ENCODE results near the gene BRD3.

Gene BRD3

DNA sequence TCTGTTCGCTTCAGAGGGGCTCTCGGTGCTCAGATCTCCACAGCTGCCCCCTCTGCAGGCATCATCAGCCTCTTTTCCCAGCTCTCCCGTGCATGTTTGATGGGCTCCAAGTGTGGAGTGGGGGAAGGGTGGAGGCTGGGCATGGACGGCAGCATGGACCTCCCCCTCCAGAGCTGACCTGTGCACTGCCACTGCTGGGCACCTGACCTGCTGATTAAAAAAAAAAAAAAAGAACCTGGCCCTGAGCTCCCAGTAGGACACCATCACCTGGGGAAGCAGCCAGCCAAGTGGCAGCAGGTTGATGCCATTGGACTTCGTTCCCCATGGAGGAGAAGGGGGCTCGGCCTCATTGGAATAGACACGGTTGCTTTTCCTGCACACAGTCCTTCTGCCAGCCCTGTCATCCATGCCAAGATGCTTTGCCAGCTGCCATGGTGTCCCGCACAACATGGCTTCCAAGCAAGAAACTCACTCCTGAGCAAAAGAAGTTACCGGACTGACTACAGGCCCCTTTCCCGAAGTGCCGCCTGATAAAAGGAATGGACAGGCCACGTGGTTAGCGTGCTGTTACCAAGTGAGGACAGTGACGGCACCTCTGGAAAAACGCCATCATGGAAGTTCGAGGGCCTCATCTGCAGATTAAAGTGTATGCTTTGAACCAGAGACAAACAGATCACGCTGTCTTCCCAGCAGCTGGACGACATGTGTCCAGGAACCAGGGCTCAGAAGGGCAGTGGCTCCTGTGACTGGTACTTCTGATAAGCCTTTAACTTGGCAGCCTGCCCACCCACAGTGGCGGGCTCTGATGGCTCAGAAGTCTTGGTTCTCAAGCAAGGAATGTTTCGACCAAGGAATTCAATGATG lies 57.3 kb downstream of the BRD3 start:
- DNase-seq, result no peak

DNA sequence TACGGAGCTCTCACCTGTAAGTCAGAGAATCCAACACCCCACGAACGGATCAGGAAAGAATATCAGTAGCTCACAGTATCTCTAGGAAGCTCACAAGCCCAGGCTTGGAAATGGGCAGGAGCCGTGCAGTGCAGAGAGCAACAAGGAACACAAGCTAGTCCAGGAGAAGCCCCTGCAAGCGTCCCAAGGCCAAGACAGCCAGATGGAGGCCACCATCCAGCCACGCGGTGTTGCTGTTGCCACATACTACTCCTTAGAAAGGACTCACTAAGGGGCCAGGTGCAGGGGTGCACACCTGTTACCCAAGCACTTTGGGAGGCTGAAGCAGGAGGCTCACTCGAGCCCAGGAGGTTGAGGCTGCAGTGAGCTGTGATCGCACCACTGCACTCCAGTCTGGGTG lies 60.3 kb downstream of the BRD3 start:
- no peak for DNase-seq

DNA sequence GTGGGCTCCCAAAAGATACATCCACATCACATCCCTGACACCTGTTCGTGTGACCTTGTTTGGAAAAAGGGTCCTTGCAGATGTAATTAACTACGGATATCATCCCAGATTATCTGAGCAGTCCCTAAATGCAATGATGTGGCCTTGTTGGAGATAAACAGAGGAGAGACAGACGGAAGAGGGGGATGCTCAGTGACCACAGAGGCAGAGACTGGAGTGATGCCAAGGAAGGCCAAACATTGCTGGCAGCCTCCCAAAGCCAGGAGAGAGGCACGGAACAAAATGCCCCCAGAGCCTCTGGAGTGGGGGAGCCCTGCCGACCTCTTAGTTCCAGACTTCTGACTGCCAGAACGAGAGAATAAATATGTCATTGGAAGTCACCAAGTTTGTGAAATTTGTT lies 60.7 kb downstream of the BRD3 start:
- DNase-seq, result no peak

DNA sequence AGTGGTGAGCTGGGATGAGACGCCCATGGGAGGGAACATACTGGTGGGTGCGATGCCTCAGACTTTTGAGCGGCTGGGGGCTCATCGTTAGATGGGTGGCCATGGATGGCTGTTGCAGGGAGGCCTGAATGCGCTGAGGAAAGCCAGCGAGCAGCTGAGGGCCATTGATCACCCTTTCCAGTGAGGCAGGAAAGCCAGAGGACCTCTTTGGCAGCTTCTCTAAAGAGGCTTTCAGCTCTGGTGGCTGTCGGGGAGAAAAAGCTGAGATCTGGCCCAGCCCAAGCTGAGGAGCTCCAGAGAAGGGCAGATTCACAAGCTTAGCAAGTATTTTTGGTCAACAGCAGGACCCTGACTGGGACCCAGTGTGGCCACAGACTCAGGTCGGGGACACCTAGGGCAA lies 62.4 kb downstream of the BRD3 start:
- DNase-seq, result no peak

- no peak for DNase-seq
Measured at GRCh38 chr9:134004881-134005280, 62.9 kb downstream of the BRD3 start.

GRCh38 chr9:134004131-134004873 lies 63.5 kb downstream of the BRD3 start:
- no peak for DNase-seq

DNA sequence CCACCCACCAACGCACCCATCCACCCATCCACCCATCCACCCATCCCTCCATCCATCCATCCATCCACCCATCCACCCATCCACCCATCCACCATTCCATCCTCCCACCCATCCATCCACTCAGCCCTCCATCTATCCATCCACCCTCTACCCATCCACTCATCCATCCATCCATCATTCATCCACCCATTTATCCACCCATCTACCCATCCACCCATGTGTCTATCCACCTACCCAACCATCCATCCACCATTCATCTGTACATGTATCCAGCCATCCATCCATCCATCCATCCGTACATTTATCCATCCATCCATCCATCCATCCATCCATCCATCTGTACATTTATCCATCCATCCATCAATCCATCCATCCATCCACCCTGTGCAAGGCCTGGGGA lies 64.6 kb downstream of the BRD3 start:
- no peak for DNase-seq

DNA sequence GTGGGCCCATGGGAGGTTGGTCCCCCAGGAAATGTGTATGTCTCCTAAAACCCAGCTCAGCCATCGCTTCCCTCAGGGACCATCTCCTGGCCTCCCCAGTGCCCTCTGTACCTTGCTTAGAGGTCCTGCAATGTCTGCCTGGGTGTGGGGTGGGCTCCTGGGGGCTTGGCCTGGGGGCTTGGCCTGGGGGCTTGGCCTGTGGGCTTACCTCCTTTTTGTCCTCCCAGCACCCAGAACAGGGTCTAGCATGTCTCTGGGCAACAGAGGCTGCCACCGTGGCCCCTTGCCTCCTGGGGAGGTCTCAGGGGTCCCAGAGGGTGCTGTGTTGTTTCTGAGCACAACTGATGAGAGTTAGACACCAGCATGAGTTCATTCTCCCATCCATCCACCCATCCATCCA lies 65.0 kb downstream of the BRD3 start:
- DNase-seq, result no peak

DNA sequence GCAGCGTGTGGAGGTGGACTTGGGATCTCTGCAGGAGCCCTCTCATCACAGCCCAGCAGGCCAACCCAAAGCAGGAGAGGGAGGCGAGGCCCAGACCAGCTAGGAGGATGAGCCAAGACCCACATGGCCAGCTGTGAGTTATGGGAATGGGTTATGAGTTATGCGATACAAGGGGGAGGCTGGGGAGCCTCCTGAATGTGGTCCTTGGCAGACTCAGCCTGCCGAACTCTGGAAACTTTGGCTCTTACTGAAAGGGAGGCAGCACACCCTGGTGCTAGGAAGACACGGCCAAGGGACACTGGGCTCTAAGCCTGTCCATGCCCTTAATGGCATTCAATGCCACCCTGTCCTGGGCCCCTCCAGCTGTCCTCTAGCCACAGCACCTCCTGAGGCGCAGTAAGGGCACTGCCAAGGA lies 68.0 kb downstream of the BRD3 start:
- no peak for DNase-seq

- DNase-seq, result no peak
Measured at GRCh38 chr9:133998915-133999595, 68.8 kb downstream of the BRD3 start.

GRCh38 chr9:133997584-133997983 lies 70.2 kb downstream of the BRD3 start:
- no peak for DNase-seq

DNA sequence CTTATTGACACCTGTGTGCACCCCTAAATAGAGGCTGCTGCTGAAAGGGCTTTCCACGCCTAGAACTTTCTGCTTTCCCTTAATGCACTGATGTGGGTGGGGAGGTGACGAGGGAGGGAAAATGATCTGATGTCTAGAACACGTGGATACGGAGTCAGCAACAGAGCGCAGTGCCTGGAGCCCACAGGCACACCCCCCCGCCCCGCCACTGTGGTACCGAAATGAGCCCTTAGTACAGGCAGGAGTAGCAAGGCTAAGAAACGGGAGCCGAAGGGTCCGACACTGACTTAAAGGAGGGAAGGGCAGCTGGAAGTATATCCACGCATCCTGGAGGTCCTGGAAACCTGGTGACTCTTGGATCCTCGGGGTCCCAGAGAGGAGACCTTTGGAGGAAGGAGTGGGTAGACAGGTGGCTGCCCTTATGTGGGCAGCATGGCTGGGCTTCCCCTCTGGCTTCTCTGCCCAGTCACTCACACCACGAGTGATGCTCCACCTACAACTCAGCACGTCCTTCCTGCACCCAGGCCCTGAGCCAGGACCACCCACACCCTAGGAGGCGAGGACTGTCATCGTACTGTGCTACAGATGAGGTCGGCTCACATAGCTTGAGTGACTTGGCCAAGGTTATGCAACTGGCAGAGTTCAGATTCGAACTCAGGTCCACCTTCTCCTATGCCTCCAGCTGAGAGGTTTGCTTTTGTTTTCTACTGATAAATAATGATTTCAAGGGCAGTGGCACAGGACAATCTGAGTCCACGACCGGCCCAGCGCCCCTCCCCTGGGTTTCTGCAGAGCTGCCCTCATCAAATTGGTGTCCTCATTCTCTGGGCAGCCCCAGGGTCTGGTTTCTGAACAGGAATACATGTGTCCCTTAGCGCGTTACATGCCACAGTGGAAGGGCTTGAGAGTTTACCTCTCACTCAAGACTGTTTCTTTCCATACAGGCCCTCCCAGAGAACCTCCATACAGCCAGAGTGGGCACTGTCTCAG lies 71.0 kb downstream of the BRD3 start:
- DNase-seq, result no peak

DNA sequence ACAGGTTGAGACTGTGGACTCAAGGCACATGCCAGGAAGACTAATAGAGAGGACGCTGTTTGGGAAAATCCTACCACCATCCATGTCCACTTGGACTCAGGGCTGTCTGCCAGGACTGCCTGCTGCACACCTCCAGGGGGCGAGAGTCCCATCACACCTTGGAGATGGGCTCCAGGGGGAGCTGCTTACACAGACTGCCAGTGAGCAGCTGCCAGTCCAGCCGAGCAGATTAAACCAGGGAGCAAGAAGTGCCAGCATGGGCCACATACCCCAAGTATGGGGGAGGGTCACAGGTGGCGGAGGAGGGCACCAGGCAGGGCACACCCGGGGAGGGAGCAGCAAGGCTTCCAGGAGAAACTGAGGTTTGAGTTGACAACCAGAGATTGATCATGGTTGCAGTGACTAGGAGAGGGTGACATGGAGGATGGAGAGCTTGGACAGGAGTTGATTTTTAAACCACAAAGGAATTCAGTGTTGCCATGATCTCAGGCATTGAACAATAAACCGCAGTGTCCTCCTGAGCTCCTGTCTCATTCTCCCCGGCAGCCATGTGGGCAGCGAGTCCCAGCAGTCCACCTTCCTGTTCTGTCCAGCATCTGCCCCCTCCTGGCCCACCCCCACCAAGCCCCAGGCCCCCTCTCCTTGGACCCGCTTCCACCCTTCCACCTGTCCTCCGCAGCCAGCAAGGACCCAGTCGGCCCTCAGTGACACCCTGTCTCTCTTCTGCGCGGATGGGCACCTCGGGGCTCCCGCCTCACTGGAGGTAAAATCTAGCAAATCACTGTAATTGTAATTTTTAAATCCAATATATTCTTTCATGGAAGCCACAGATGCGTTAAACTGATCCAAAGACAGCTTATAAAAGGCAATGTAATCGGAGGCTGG lies 72.6 kb downstream of the BRD3 start:
- DNase-seq, result no peak

DNA sequence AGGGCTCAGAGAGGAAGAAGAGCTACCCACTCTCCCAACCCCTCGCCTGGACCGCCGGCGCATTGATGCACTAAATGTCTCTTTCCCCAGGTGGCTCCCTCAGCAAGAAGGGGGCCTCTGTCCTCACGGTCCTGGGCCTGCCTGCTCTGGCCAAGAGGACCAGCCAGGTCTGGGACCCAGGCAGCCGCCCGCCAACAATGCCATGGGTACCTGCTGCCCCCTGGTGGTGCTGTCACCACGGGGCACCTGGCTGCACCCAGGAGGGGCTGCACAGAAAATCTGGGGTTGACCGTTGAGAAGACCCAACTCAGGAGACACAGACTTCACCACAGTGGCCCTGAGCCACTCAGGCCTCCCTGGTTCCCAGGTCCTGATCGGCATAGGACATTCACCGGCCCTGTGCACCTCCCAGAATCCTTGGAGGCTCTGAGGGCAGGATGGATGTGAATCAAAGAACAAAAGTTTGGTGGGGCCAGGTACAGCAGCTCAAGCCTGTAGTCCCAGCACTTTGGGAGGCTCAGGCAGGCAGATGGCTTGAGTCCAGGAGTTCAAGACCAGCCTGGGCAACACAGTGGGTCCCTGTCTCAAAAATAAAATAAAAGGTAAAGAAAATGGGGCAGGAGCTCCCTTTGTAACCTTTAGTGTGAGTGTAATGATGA lies 73.3 kb downstream of the BRD3 start:
- peak; percentile 94 for DNase-seq

GRCh38 chr9:133993635-133994253 lies 74.1 kb downstream of the BRD3 start:
- no peak for DNase-seq

DNA sequence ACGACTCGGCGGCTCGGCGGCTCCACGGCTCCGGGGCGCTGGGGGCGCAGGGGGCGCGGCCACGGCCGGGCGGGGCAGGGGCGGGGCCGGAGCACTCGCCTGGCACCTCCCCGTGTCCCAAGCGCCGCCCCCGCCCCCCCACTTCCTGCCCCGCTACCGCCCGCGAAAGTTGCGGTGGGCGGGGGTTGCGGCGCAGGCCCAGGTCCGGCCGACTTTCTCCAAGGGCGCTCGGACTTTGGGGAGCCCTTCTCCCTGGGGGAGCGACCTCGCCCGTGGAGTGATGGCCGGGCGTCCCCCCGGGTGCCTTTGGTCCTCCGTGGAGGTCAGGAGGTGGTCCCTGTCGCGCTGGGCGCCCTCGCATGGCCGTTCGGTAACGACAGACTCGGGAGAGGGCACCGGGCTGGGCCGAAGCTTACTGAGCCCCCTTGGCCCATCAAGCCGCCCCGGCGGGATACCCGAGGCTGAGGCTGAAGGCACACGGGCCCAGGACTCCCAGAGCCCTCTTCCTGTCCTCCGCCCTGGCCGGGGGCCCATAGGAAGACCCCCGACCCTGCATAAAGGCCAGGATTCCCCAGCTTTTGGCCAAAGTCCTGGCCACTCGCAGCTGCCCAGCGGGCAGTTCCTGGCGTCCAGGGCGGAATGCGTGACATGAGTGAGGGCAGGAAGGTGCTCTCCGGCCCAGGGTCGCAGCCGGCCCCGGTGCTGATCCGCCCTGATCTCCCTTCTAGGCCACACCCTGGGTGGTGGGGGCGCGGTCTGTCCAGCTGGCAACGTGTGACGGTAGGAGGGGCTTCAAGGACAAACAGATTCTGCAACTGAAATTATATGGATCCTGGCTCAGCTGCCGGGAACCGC lies 74.8 kb downstream of the BRD3 start:
- peak; percentile 91 for DNase-seq

- DNase-seq, result peak; percentile 79
Measured at GRCh38 chr9:133991964-133992779, 75.7 kb downstream of the BRD3 start, which contains the start of gene VAV2. Gene VAV2 (minus strand): TSS chr9:133992324. CDS start chr9:133992278, 46 bp downstream.

DNA sequence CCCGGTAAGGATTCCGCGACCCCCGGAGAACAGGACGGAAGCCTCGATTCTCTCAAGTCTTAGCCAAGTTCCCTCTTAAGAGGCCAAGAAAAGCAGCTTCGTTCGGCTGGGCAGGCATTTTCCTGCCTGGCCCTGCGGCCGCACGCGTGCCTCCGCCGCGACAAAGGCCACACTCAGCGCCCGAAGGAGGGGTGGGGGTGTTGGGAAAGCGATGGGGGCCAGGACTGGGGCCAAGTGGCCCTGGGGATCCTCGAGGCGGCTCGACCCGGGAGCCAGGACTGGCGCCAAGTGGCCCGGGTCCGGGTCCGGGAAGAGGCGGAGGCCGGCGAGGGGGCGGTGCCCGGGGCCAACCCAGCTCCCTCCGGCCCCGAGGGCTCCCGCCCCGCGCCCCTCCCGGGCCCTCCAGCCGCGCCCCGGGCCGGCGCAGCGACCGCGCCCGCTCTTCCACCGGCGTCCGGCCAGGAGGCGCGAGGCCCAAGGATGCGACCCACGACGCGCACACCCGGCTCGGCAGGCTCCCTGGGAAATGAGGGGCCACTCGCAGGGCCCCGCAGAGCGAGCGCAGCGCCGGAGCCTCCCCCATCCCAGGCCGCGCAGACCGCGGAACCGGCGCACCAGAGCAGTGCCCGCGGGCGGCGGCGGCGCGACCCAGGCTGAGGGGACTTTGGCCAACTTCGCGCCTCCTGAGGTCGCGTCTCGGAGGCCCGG lies 76.5 kb downstream of the BRD3 start:
- peak; percentile 61 for DNase-seq

Measured in activated CD8-positive, alpha-beta memory T cell treated with anti-CD3 and anti-CD28 coated beads for 24 hours (primary cell).